Measurements from ENCODE around the gene FMN1.

Gene FMN1

DNA sequence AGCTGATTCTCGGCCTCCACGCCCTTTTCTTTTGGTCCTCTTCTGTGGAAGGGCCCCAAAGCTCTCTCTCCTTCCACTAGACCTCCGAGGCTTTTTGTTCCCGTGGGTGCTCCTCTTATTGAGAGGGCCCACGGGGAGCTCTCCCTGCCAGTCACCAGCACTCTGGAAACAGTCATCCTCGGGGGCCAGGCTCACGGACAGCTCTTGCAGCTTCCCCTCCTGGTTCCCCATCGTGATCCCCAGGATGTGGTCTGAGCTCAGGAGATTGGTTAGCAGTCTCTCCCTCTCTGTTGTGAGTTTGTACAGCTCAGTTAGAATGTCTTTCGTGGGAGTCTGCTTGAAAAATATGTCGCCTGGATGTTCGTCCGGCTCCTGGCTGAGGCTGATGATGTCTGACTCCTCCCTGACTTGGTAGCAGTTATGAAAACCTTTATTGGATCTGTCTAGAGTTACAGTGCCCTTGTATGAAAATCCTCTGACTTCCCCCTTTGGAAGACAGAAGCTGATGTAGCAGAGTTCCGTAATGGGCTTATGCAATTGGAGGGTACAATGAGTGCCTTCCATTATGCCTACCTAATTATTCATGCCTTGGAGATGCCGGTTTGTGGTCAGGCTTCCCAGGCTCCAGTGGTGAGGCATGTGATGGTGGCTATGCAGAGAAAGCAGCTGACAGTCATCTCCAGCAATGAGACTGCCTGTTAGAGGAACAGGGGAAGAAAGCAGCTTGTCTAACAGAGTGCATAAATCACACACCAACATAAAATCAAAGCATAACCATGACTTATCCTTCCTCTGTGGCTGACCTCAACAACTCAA lies 40.0 kb downstream of the FMN1 start:
- H3K27ac Mint-ChIP-seq = no peak overlapping the region
- H3K27me3 Mint-ChIP-seq = no peaks in the 10 kb centered on the region
- H3K4me1 Mint-ChIP-seq (ENCODE audit: low read depth) = peaks cover 28% of the 10 kb centered on the region
- H3K9me3 Mint-ChIP-seq (ENCODE audit: low read depth) = no peaks in the 10 kb centered on the region
- no peak overlapping the region for H3K4me3 Mint-ChIP-seq
- no peaks in the 10 kb centered on the region for H3K36me3 Mint-ChIP-seq

DNA sequence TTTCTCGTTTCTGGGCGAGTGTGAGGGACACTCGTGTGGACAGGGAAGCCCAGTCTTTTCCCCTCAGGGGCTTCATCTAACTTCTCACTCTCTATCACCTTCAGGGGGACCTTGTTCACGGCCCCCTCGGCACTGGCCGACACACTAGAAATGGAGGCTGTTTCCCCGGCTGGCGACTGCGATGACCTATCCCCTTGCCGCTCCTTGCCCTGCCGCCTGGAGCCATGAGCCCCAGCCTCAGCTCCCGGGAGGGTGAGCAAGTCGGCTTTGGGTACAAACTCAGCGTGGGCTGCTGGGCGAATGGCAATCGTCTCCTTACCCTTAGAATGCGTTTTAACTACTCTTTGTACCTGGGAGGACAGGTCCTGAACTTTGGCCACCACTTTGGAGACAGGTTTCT lies 41.0 kb downstream of the FMN1 start:
- peaks cover 27% of the 10 kb centered on the region for H3K4me1 Mint-ChIP-seq (ENCODE audit: low read depth)
- H3K36me3 Mint-ChIP-seq = no peaks in the 10 kb centered on the region
- H3K27ac Mint-ChIP-seq = no peak overlapping the region
- H3K9me3 Mint-ChIP-seq (ENCODE audit: low read depth) = no peaks in the 10 kb centered on the region
- no peaks in the 10 kb centered on the region for H3K27me3 Mint-ChIP-seq
- no peak overlapping the region for H3K4me3 Mint-ChIP-seq

DNA sequence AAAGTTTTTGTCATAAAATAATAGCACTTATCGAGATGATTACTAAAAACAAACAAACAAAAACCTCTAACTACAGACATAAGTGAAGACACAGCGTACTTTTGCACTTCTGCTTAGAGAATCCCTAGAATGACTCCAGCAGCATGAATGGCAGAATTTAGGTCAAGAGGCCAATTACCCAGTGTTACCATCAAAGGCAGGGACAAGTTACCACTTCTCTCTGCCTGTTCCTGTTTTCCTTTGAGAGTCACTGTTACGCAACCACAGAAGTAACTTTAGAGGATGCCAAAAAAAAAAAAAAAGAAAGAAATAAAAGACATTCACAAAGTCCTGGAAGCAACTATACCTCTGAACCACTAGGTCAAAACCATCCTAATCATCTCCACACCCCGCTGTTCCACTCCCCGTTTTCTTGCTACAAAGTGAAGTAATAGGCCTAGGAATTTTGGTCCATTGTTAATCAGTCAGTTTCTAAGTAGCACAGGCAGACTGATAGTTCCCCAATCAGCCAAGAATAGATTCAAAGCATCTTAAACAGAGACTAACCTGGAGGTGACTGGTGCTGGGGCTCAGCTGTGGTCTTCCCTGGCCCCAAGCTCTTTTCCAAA lies 41.9 kb downstream of the FMN1 start:
- H3K27ac Mint-ChIP-seq = no peak overlapping the region
- H3K9me3 Mint-ChIP-seq (ENCODE audit: low read depth) = no peaks in the 10 kb centered on the region
- no peak overlapping the region for H3K4me3 Mint-ChIP-seq
- H3K27me3 Mint-ChIP-seq = no peaks in the 10 kb centered on the region
- H3K36me3 Mint-ChIP-seq = no peaks in the 10 kb centered on the region
- H3K4me1 Mint-ChIP-seq (ENCODE audit: low read depth) = peaks cover 36% of the 10 kb centered on the region

DNA sequence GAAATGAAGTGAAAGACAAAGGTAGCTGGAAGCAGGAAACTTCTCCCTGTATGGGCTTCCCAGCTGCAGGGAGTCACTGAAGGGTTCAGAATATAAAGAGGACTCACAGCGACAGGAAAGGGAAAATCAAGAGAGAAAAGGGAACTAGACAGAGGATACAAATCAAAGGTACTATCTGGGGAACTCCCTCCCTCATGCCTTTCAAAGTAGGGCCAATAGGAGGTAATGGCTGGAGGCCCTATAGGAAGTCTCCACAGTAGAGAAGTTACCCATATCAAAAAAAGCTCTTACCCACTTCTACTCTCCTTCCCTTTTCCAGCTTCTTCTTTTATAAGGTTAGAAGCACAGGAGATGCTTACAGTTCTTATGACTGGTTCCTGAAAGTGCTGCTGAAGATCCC lies 43.5 kb downstream of the FMN1 start:
- Mint-ChIP-seq H3K36me3 (no peaks in the 10 kb centered on the region), H3K27ac (no peak overlapping the region), H3K9me3 (ENCODE audit: low read depth) (no peaks in the 10 kb centered on the region), H3K27me3 (no peaks in the 10 kb centered on the region), H3K4me3 (no peak overlapping the region), H3K4me1 (ENCODE audit: low read depth) (peaks cover 36% of the 10 kb centered on the region)

DNA sequence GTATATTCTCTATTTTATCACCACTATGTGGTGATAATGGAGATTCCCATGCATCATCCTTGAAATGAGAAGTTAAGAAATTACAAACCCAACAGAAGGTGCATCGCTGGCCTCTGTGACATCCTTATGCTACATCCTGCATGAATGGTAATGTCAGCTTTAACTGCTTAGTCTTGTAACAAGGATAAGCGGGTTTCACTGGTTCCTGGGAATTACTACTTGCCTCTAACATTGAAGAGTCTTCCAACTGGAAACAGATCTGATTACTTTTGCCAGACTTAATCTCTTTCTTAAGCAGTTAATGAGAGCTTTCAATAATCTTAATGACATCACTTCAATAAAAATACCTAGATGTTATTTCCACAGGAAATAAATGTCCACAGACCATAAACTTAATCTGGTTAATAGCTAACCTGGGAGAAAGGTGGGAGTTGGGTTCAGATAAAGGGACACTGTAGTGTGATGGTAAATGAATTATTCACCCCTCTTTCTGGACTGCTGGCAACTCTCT lies 44.0 kb downstream of the FMN1 start:
- Mint-ChIP-seq H3K27ac (no peak overlapping the region), H3K36me3 (no peaks in the 10 kb centered on the region), H3K27me3 (no peaks in the 10 kb centered on the region), H3K9me3 (ENCODE audit: low read depth) (no peaks in the 10 kb centered on the region), H3K4me3 (no peak overlapping the region), H3K4me1 (ENCODE audit: low read depth) (peaks cover 36% of the 10 kb centered on the region)

GRCh38 chr15:33149919-33150318 lies 44.6 kb downstream of the FMN1 start:
- H3K9me3 Mint-ChIP-seq (ENCODE audit: low read depth) = no peaks in the 10 kb centered on the region
- no peak overlapping the region for H3K4me3 Mint-ChIP-seq
- no peaks in the 10 kb centered on the region for H3K27me3 Mint-ChIP-seq
- peaks cover 3% of the 10 kb centered on the region for H3K36me3 Mint-ChIP-seq
- H3K4me1 Mint-ChIP-seq (ENCODE audit: low read depth) = peaks cover 36% of the 10 kb centered on the region
- no peak overlapping the region for H3K27ac Mint-ChIP-seq

DNA sequence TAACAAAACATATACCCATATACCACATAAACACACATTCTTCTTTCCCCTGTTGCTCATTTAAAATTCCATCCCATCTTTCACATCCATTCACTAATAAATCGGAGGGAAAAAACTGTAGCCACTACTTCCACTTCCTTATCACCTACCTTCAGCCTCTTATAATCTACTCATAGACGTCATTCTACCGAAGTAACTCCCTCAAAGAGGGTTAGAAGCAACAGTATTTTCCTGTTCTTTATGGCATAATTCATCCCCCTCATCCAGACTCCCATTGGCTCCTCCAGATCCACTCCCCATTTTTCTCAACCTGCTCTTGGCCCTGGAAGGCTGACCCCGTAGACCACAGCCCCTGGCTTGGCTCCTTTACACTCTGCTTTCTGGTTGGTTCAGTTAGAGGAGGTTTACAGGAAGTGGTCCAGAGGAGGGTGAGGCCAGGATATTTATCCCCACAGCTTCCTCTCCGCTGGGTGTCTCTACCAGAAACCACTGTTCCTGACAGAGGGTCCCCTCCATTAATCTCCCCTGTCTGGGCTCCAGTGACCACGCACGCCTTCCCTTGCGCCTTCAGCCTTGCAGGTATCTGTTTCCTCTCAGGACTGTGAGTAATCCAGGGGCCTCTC lies 46.3 kb downstream of the FMN1 start:
- Mint-ChIP-seq H3K27ac (peak overlapping the region; percentile 76), H3K4me1 (ENCODE audit: low read depth) (peaks cover 35% of the 10 kb centered on the region), H3K4me3 (peak overlapping the region; percentile 74), H3K27me3 (no peaks in the 10 kb centered on the region), H3K36me3 (peaks cover 3% of the 10 kb centered on the region), H3K9me3 (ENCODE audit: low read depth) (no peaks in the 10 kb centered on the region)

DNA sequence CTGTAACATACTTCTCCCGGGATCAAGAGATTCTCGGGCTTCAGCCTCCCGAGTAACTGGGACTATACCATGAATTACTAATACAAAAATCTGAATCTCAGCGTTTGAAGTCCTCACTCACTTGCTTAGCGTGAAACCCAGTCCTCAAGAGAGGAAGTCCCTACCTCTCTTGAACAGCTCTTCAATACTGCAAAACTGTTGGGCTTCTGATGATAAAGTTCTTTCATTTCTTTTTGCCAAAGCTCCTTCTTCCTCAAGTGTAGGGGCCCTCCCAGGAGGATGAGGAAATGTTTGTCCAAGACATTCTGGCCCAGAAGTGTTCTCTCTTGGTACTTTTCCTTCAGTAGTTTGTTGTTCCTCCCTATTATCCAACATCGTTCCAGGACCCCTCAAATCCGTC lies 48.5 kb downstream of the FMN1 start:
- no peak overlapping the region for H3K27ac Mint-ChIP-seq
- H3K27me3 Mint-ChIP-seq = no peaks in the 10 kb centered on the region
- peaks cover 3% of the 10 kb centered on the region for H3K36me3 Mint-ChIP-seq
- H3K9me3 Mint-ChIP-seq (ENCODE audit: low read depth) = no peaks in the 10 kb centered on the region
- H3K4me1 Mint-ChIP-seq (ENCODE audit: low read depth) = peaks cover 18% of the 10 kb centered on the region
- H3K4me3 Mint-ChIP-seq = no peak overlapping the region

- no peak overlapping the region for H3K4me3 Mint-ChIP-seq
- H3K9me3 Mint-ChIP-seq (ENCODE audit: low read depth) = no peaks in the 10 kb centered on the region
- H3K27me3 Mint-ChIP-seq = no peaks in the 10 kb centered on the region
- H3K36me3 Mint-ChIP-seq = peaks cover 3% of the 10 kb centered on the region
- H3K27ac Mint-ChIP-seq = no peak overlapping the region
- peaks cover 14% of the 10 kb centered on the region for H3K4me1 Mint-ChIP-seq (ENCODE audit: low read depth)
Measured at GRCh38 chr15:33145447-33145846, 49.1 kb downstream of the FMN1 start.

- no peak overlapping the region for H3K4me3 Mint-ChIP-seq
- peaks cover 3% of the 10 kb centered on the region for H3K36me3 Mint-ChIP-seq
- no peak overlapping the region for H3K27ac Mint-ChIP-seq
- no peaks in the 10 kb centered on the region for H3K9me3 Mint-ChIP-seq (ENCODE audit: low read depth)
- H3K27me3 Mint-ChIP-seq = no peaks in the 10 kb centered on the region
- peaks cover 1% of the 10 kb centered on the region for H3K4me1 Mint-ChIP-seq (ENCODE audit: low read depth)
Measured at GRCh38 chr15:33142708-33143107, 51.8 kb downstream of the FMN1 start.

DNA sequence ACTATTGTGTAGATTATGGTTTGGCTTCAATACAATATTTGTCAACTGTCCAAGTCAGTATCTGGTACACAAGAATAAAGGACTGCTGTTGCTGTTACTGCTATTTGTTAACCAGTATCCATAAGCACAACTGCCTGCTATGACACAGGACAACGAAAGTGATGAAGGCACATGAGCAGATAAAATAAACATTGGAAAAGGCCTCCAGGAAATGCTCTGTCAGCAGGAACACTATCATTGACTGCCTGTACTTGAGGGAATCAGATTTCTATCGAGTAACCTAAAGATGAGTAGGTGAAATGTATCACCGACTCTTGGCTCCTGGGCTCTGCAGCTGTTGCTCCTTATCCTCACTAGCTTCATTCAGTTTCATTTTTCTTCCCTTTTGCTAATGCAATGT lies 56.5 kb downstream of the FMN1 start:
- no peaks in the 10 kb centered on the region for H3K27me3 Mint-ChIP-seq

GRCh38 chr15:33137101-33137500 lies 57.4 kb downstream of the FMN1 start:
- no peaks in the 10 kb centered on the region for H3K27me3 Mint-ChIP-seq

More for the DNA sequence above, 56.5 kb downstream of the FMN1 start:
- no peak overlapping the region for H3K4me3 Mint-ChIP-seq
- H3K27ac Mint-ChIP-seq = no peak overlapping the region
- H3K36me3 Mint-ChIP-seq = no peaks in the 10 kb centered on the region
- no peaks in the 10 kb centered on the region for H3K9me3 Mint-ChIP-seq (ENCODE audit: low read depth)
- H3K4me1 Mint-ChIP-seq (ENCODE audit: low read depth) = no peaks in the 10 kb centered on the region

DNA sequence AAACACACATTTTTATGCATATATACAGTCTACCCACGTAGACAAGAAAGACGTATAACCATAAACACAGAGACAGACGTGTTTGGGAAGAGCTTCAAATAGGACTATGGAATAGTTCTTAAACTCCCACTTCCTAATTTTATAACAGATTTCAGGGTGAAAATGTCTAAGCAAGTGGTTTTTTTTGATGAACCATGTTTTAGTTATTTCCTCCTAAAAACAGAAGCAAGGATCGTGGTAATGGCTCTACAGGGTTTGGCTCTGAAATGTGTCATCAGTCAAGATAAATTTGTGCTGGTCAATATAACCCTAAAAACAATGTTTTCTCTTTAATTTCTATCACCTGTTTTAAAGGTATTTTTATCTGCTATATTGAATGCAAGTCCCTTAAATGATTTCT lies 58.2 kb downstream of the FMN1 start:
- H3K27me3 Mint-ChIP-seq = no peaks in the 10 kb centered on the region
- H3K27ac Mint-ChIP-seq = no peak overlapping the region
- H3K36me3 Mint-ChIP-seq = no peaks in the 10 kb centered on the region
- no peak overlapping the region for H3K4me3 Mint-ChIP-seq
- H3K4me1 Mint-ChIP-seq (ENCODE audit: low read depth) = peaks cover 9% of the 10 kb centered on the region
- no peaks in the 10 kb centered on the region for H3K9me3 Mint-ChIP-seq (ENCODE audit: low read depth)

More at GRCh38 chr15:33137101-33137500, 57.4 kb downstream of the FMN1 start:
- Mint-ChIP-seq H3K4me3 (no peak overlapping the region), H3K27ac (no peak overlapping the region), H3K9me3 (ENCODE audit: low read depth) (no peaks in the 10 kb centered on the region), H3K36me3 (no peaks in the 10 kb centered on the region), H3K4me1 (ENCODE audit: low read depth) (peaks cover 3% of the 10 kb centered on the region)

GRCh38 chr15:33135355-33135781 lies 59.1 kb downstream of the FMN1 start:
- Mint-ChIP-seq H3K9me3 (ENCODE audit: low read depth) (no peaks in the 10 kb centered on the region), H3K27me3 (no peaks in the 10 kb centered on the region), H3K4me3 (no peak overlapping the region), H3K27ac (no peak overlapping the region), H3K36me3 (no peaks in the 10 kb centered on the region), H3K4me1 (ENCODE audit: low read depth) (peaks cover 11% of the 10 kb centered on the region)

DNA sequence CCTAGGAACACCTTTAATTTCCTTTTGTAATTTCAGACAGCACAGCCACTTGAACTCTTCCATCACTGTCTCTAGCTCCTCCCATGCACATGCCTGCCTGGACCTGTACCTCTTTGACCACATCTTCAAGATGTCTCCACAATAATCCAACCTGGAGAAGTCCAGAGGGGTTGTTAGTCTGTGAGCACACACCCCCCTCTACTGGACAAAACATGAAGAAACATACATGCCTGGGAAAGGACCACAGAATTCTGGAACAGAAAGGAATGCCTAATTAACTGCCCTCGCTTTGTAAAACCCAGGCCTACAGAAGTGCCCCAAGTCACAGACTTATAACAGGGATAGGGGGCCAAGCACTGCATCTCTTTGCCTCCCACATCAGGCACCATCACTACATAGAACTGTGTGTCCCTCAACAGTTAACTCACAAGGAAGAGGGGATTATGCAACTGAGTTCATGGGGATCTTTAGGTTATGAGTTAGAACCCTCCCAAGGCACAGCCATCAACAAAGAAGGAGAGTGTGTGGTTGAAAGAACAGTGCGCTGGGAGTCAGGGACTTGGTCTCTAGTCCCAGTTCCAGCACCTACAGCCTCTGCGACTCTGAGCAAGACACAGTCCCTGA lies 61.7 kb downstream of the FMN1 start:
- Mint-ChIP-seq H3K36me3 (no peaks in the 10 kb centered on the region), H3K4me3 (no peak overlapping the region), H3K27me3 (no peaks in the 10 kb centered on the region), H3K9me3 (ENCODE audit: low read depth) (peaks cover 2% of the 10 kb centered on the region), H3K27ac (no peak overlapping the region), H3K4me1 (ENCODE audit: low read depth) (peaks cover 12% of the 10 kb centered on the region)

All from activated naive CD8-positive, alpha-beta T cell (primary cell).